Fibroblast of gingiva (primary cell): ENCODE results near the gene NFIA.
A peak's percentile ranks its signal among the peaks of the same experiment; 100 is the strongest.
"Not testable (repeated sequence)": the region's sequence is repeated elsewhere in the genome, so short reads cannot be mapped to it uniquely, and the experiment has no call there.

Experiments
- DNase-seq: peaks from one replicate; pipeline ENCODE4 v3.0.0-alpha.2; 2011; ENCODE audit warnings: low read depth

Gene NFIA

GRCh38 chr1:61453111-61453961 lies 371.0 kb downstream of the NFIA start:
- peak; percentile 90 for DNase-seq

- DNase-seq, result no peak
Measured at GRCh38 chr1:61455400-61455799, 373.0 kb downstream of the NFIA start.

- no peak for DNase-seq
Measured at GRCh38 chr1:61457526-61458040, 375.2 kb downstream of the NFIA start.

- no peak for DNase-seq
Measured at GRCh38 chr1:61459345-61459744, 377.0 kb downstream of the NFIA start.

- no peak for DNase-seq
Measured at GRCh38 chr1:61460191-61460590, 377.8 kb downstream of the NFIA start.

GRCh38 chr1:61461406-61462384 lies 379.3 kb downstream of the NFIA start:
- no peak for DNase-seq

GRCh38 chr1:61462628-61463027 lies 380.3 kb downstream of the NFIA start:
- no peak for DNase-seq

- DNase-seq, result no peak
Measured at GRCh38 chr1:61463220-61463619, 380.9 kb downstream of the NFIA start.

- not testable (repeated sequence) for DNase-seq
Measured at GRCh38 chr1:61467836-61468235, 385.5 kb downstream of the NFIA start.

- no peak for DNase-seq
Measured at GRCh38 chr1:61469365-61469764, 387.0 kb downstream of the NFIA start.

GRCh38 chr1:61472876-61473275 lies 390.5 kb downstream of the NFIA start:
- DNase-seq, result peak; percentile 65

GRCh38 chr1:61474269-61474817 lies 392.0 kb downstream of the NFIA start:
- DNase-seq, result no peak

- no peak for DNase-seq
Measured at GRCh38 chr1:61474963-61475362, 392.6 kb downstream of the NFIA start.

- DNase-seq, result no peak
Measured at GRCh38 chr1:61477301-61477700, 394.9 kb downstream of the NFIA start.

GRCh38 chr1:61480273-61480935 lies 398.0 kb downstream of the NFIA start:
- DNase-seq, result no peak

- no peak for DNase-seq
Measured at GRCh38 chr1:61481315-61481715, 399.0 kb downstream of the NFIA start.

GRCh38 chr1:61482170-61482734 lies 399.9 kb downstream of the NFIA start:
- no peak for DNase-seq

GRCh38 chr1:61486783-61487536 lies 404.6 kb downstream of the NFIA start:
- no peak for DNase-seq

GRCh38 chr1:61487801-61488200 lies 405.4 kb downstream of the NFIA start:
- DNase-seq, result no peak

- DNase-seq, result no peak
Measured at GRCh38 chr1:61490924-61491323, 408.6 kb downstream of the NFIA start.

- peak; percentile 42 for DNase-seq
Measured at GRCh38 chr1:61491497-61491896, 409.1 kb downstream of the NFIA start.
